ENCODE results near the gene ASNSD1.

DNA sequence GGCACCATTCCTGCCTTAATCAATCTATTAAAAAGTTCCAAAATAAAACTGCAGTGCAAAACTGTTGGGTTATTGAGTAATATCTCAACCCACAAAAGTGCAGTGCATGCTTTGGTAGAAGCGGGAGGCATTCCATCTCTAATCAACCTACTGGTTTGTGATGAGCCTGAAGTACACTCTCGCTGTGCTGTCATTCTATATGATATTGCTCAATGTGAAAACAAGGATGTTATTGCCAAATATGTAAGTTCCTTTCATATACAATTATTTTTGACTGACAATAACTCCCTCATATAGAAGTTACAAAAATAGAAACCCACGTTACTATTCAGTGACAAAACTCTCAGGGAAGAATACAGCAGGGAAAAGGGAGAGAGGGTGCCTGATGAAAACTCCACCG lies 58.3 kb downstream of the ASNSD1 start:
- TF ChIP-seq, protein P1, sequence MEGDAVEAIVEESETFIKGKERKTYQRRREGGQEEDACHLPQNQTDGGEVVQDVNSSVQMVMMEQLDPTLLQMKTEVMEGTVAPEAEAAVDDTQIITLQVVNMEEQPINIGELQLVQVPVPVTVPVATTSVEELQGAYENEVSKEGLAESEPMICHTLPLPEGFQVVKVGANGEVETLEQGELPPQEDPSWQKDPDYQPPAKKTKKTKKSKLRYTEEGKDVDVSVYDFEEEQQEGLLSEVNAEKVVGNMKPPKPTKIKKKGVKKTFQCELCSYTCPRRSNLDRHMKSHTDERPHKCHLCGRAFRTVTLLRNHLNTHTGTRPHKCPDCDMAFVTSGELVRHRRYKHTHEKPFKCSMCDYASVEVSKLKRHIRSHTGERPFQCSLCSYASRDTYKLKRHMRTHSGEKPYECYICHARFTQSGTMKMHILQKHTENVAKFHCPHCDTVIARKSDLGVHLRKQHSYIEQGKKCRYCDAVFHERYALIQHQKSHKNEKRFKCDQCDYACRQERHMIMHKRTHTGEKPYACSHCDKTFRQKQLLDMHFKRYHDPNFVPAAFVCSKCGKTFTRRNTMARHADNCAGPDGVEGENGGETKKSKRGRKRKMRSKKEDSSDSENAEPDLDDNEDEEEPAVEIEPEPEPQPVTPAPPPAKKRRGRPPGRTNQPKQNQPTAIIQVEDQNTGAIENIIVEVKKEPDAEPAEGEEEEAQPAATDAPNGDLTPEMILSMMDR (conservative IDR thresholded peaks at IDR 0.05 in 1 of 2, IDR thresholded peaks at IDR 0.05 in 1 of 2; ENCODE audit: extremely low read depth in 1 of 2, insufficient read depth in 1 of 2, low read depth in 1 of 2, low read length in 2 of 2): no peak
- no peak for TF ChIP-seq EZH2 (IDR thresholded peaks at IDR 0.05; ENCODE audit: borderline replicate concordance, low read length)
